Transverse colon (tissue), 4 donors: ENCODE measurements around the gene SLC30A9. TPM values are rescaled to one million over a fixed set of nuclear protein-coding genes. Genes with fewer than 3 reads are reported as not detected.

ENCODE experiments used
- DNase-seq: peaks from one replicate; pipeline ENCODE4 v3.0.0-alpha.2; 2019
- H3K27ac ChIP-seq, 4 donors: fragments of 200-600 bp; sonication (generic); 2 replicates each; pipeline ENCODE4 v1.5.1; 2016 to 2018; ENCODE audit warnings: inconsistent platforms in 4 of 4
- H3K27me3 ChIP-seq: fragments of 200-600 bp; sonication (generic); 2 replicates; pipeline ENCODE4 v1.5.1; 2017; ENCODE audit warnings: inconsistent platforms
- H3K36me3 ChIP-seq, 4 donors: fragments of 200-600 bp; sonication (generic); 2 replicates each; pipeline ENCODE4 v1.5.1; 2017 to 2019; ENCODE audit warnings: inconsistent platforms in 4 of 4
- H3K4me1 ChIP-seq, 4 donors: fragments of 200-600 bp; sonication (generic); 2 replicates each; pipeline ENCODE4 v1.5.1; 2017 to 2020; ENCODE audit warnings: inconsistent platforms in 4 of 4
- H3K4me3 ChIP-seq, 4 donors: fragments of 200-600 bp; sonication (generic); 1 replicate in 1 of 4; 2 replicates in 3 of 4; pipeline versions ENCODE4 v1.5.1 to v1.6.1; 2017 to 2019; ENCODE audit warnings: inconsistent platforms in 4 of 4
- H3K9me3 ChIP-seq, 2 donors: fragments of 200-600 bp; sonication (generic); 2 replicates each; pipeline ENCODE4 v1.5.1; 2017 to 2019; ENCODE audit warnings: inconsistent platforms in 2 of 2
- CTCF ChIP-seq, 5 experiments: fragments of 200-600 bp in 3 of 5; fragments of 450-650 bp in 2 of 5; sonication (generic) in 3 of 5; IDR thresholded peaks; 1 replicate in 2 of 5; 2 replicates in 3 of 5; pipeline ENCODE4 v1.5.1; 2016 to 2017; ENCODE audit warnings: antibody characterized with exemption in 5 of 5, inconsistent platforms in 3 of 5, mild to moderate bottlenecking in 2 of 5, moderate library complexity in 1 of 5
- EP300 ChIP-seq: sonication (generic); formaldehyde crosslinking; IDR thresholded peaks from one replicate; pipeline ENCODE4 v1.6.1; 2017; ENCODE audit warnings: antibody characterized with exemption, low read depth
- POLR2A ChIP-seq: fragments of 450-650 bp; IDR thresholded peaks from one replicate; pipeline ENCODE4 v1.6.1; 2016; ENCODE audit warnings: antibody characterized with exemption, mild to moderate bottlenecking, moderate library complexity
- POLR2AphosphoS5 ChIP-seq, 3 donors: sonication (generic); formaldehyde crosslinking; IDR thresholded peaks; one replicate each; pipeline ENCODE4 v1.6.1; 2016; ENCODE audit warnings: antibody characterized with exemption in 3 of 3
- WGBS, 2 donors: methylation state at CpG; one replicate each; pipeline ENCODE4 v1.1.5; 2018; ENCODE audit warnings: low coverage in 1 of 2; 5-methylcytosine and 5-hydroxymethylcytosine counted together
- in situ Hi-C, 4 donors: fragments of 200-750 bp; cut with MboI; loops; one replicate each; pipeline versions ENCODE4 v1.15.0 to v1.15.1; 2017; ENCODE audit warnings: low sequenced_read_pairs in 3 of 4, low pct_ligation_motif_present in 1 of 4, low pct_unique_long_range_greater_than_20kb in 1 of 4
- intact Hi-C: fragments of 100-400 bp; cut with DNase I; formaldehyde crosslinking; loops from one replicate; pipeline ENCODE4 v1.15.1; 2023; ENCODE audit warnings: low total_unique reads
- total RNA-seq, 4 donors: library from RNA; depleted of rRNA; stranded (reverse); fragments of >200 nt; gene quantifications; one replicate each; pipeline ENCODE4 v1.1.0, GENCODE V29; 2016

Gene SLC30A9
- total RNA-seq, 4 donors from 2014 or later = 42.6 to 59.8 (median 47.9) TPM

DNA sequence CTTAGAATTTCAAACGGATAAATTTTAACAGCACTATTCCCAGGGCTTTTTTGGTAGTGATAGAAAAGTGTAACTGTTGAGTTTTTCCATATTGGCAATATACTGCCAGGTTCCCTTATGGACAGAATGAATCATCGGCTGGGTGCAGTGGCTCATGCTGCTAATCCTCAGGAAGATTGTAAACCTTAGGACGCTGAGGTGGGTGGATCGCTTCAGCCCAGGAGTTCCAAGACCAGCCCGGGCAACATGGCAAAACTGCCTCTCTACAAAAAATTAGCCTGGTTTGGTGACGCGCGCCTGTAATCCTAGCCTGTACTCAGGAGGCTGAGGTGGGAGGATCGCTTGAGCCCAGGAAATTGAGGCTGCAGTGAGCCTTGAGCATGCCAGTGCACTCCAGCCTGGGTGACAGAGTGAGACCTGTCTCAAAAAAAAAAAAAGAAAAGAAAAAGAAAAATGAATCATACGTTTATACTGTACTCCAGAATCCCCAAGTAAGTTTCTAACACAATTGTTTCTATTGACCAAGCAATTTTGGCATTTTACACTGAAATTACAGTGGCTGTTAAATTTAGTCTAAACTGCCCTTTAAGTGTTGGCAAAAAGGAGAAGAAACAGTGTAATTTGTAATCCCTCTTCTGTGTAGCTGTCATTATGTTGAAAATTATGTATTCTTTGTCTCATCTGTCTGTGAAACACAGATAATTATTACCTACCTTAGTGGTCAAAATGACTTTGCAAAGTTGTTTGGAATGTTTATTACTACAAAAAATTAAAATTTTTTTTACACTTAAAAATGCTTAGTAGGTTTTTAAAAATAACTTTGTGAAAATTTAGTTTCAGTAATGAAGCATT, 1.8 kb downstream of the SLC30A9 start:
- no peaks in the 10 kb centered on the region for H3K36me3 ChIP-seq
- TF ChIP-seq CTCF (IDR thresholded peaks at IDR 0.05) = no peak
- no peak for TF ChIP-seq POLR2A
- TF ChIP-seq EP300 = no peak
- no peak for TF ChIP-seq POLR2AphosphoS5 (IDR thresholded peaks at IDR 0.05)
- no peak overlapping the region for H3K27ac ChIP-seq
- no peak overlapping the region for H3K4me3 ChIP-seq
- in situ Hi-C loops (no loop called here), intact Hi-C loops (no loop called here)
- WGBS, 2 donors = 87 to 88% methylated on average over 2 to 10 of the region's 10 CpGs
- H3K4me1 ChIP-seq = peaks cover 10 to 32% (median 20%) of the 10 kb centered on the region in 4 donors
- no peak for DNase-seq
- H3K9me3 ChIP-seq = no peaks in the 10 kb centered on the region
- H3K27me3 ChIP-seq = no peaks in the 10 kb centered on the region

GRCh38 chr4:41992967-41993857, 2.9 kb downstream of the SLC30A9 start:
- H3K4me1 ChIP-seq = peaks cover 10 to 32% (median 20%) of the 10 kb centered on the region in 4 donors
- H3K4me3 ChIP-seq = no peak overlapping the region
- no peaks in the 10 kb centered on the region for H3K9me3 ChIP-seq
- WGBS, 2 donors = 63 to 66% methylated on average over 4 of the region's 4 CpGs
- H3K27ac ChIP-seq = no peak overlapping the region
- no peak for DNase-seq
- in situ Hi-C loops = no loop called here
- no peaks in the 10 kb centered on the region for H3K36me3 ChIP-seq
- no peaks in the 10 kb centered on the region for H3K27me3 ChIP-seq
- intact Hi-C loops = no loop called here
- TF ChIP-seq POLR2AphosphoS5 (IDR thresholded peaks at IDR 0.05) (no peak), POLR2A (no peak), EP300 (no peak), CTCF (IDR thresholded peaks at IDR 0.05) (no peak)

DNA sequence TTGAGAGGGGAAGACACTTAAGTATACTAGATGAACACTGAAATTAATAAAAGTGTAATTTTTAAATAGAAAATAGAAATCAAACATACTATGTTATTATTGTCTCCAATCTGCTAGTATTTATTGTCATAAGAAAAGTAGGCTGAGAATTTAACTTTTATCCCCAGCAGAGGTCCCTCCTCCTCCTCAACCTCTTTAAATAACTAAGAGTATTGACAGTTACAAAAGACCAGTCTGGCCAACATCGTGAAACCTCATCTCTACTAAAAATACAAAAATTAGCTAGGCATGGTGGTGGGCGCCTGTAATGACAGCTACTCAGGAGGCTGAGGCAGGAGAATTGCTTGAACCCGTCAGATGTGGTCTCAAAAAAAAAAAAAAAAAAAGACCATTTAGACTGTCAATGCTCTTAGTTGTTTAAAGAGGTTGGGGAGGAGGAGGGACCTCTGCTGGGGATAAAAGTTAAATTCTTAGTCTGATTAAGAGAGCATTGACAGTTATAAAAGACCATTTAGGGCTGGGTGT, 4.2 kb downstream of the SLC30A9 start:
- no peak for DNase-seq
- Histone ChIP-seq H3K4me3 (no peak overlapping the region), H3K27ac (no peak overlapping the region), H3K27me3 (no peaks in the 10 kb centered on the region), H3K36me3 (no peaks in the 10 kb centered on the region), H3K4me1 (peaks cover 10 to 29% (median 18%) of the 10 kb centered on the region in 4 donors), H3K9me3 (no peaks in the 10 kb centered on the region)
- whole genome bisulfite sequencing, 2 donors = 97% methylated on average over 3 of the region's 3 CpGs
- TF ChIP-seq EP300 (no peak), CTCF (IDR thresholded peaks at IDR 0.05) (no peak)
- in situ Hi-C loops = no loop called here
- intact Hi-C loops = no loop called here

- 83 to 86% methylated on average over 3 of the region's 3 CpGs for WGBS, 2 donors
- H3K9me3 ChIP-seq = no peaks in the 10 kb centered on the region
- H3K4me3 ChIP-seq = no peak overlapping the region
- H3K4me1 ChIP-seq = peaks cover 0 to 6% (median 0%) of the 10 kb centered on the region in 4 donors
- no peak overlapping the region for H3K27ac ChIP-seq
- no peaks in the 10 kb centered on the region for H3K27me3 ChIP-seq
- no peak for DNase-seq
- TF ChIP-seq POLR2A = no peak
- TF ChIP-seq CTCF (IDR thresholded peaks at IDR 0.05) = no peak
- TF ChIP-seq POLR2AphosphoS5 (IDR thresholded peaks at IDR 0.05) = no peak
- no peak for TF ChIP-seq EP300
- peaks cover 0 to 12% (median 4%) of the 10 kb centered on the region in 4 donors for H3K36me3 ChIP-seq
- in situ Hi-C loops (no loop called here), intact Hi-C loops (no loop called here)
Measured at GRCh38 chr4:41998019-41998418, 7.7 kb downstream of the SLC30A9 start.
